Body of pancreas (tissue), 4 donors: Measurements from ENCODE around the gene ISYNA1.

Experiments used
- CTCF ChIP-seq, 7 experiments: fragments of 450-650 bp in 4 of 7; fragments of 200-600 bp in 3 of 7; sonication (generic) in 3 of 7; IDR thresholded peaks; one replicate each; pipeline ENCODE4 v1.5.1; 2016 to 2019; ENCODE audit warnings: antibody characterized with exemption in 7 of 7
- POLR2A ChIP-seq, 3 donors: fragments of 450-650 bp; IDR thresholded peaks; one replicate each; pipeline ENCODE4 v1.6.1; 2016; ENCODE audit warnings: antibody characterized with exemption in 3 of 3, mild to moderate bottlenecking in 2 of 3

- no peak for TF ChIP-seq POLR2A (IDR thresholded peaks at IDR 0.05)
- TF ChIP-seq CTCF (IDR thresholded peaks at IDR 0.05), result no peak
Observed at GRCh38 chr19:18442941-18443340, 5.0 kb upstream of the ISYNA1 start.
